Choroid plexus epithelial cell (primary cell): ENCODE measurements around the gene NKX6-2.
"Not testable (repeated sequence)": the region's sequence is repeated elsewhere in the genome, so short reads cannot be mapped to it uniquely, and the experiment has no call there.

ENCODE experiments used
- DNase-seq: peaks from one replicate; pipeline ENCODE4 v3.0.0-alpha.2; 2010; ENCODE audit warnings: low read depth
- H3K4me3 ChIP-seq: 2 replicates; pipeline ENCODE4 v1.5.1; 2011; ENCODE audit warnings: low read depth, mild to moderate bottlenecking, control low read depth, low read length, moderate library complexity
- CTCF ChIP-seq: conservative IDR thresholded peaks from 2 replicates; pipeline ENCODE4 v1.5.1; 2011; ENCODE audit warnings: low read depth, mild to moderate bottlenecking, control low read depth, inconsistent platforms, low read length, moderate library complexity

The NKX6-2 gene

GRCh38 chr10:132776821-132777220 is 9.1 kb downstream of the NKX6-2 start:
- H3K4me3 ChIP-seq: no peak overlapping the region
- DNase-seq: no peak
- TF ChIP-seq CTCF: no peak

- H3K4me3 ChIP-seq: no peak overlapping the region
- TF ChIP-seq CTCF: no peak
- DNase-seq: no peak
Measured at GRCh38 chr10:132776186-132776585, 9.8 kb downstream of the NKX6-2 start.

- TF ChIP-seq CTCF: no peak
- H3K4me3 ChIP-seq: no peak overlapping the region
- no peak for DNase-seq
Measured at GRCh38 chr10:132774902-132775863, 10.8 kb downstream of the NKX6-2 start.

DNA sequence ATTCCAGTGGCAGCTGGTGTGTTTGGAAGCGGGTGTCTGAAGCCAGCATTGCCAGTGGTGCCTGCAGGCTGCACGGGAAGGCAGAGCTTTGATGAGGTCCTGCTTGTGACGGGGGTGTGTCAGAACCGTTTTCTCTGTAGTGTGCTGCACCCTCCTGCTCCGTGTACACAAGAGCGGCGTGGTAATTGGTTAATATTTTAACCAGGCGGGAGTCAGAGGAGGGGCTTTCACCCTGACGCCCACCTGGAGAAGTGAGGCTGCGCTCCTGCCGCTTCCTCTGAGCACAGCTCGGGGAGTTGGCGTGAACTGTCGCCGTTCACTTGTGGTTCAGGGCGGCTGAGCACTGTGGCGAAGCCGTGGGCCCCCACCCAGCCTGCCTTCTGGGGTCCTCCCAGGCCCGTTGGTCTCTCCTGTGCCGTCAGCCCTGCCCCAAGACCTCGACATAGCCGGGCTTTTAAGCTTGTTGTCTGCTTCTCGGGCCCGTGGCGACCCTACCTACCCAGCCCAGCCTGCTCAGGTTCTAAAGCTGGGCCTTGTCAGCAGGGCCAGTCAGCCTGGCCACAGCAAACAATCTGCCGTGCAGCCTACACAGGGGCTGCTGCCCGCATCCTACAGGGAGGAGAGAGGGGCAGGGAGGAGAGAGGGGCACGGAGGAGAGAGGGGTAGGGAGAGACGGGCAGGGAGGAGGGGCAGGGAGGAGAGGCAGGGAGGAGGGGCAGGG is 11.6 kb downstream of the NKX6-2 start:
- no peak for DNase-seq
- no peak overlapping the region for H3K4me3 ChIP-seq
- no peak for TF ChIP-seq CTCF

DNA sequence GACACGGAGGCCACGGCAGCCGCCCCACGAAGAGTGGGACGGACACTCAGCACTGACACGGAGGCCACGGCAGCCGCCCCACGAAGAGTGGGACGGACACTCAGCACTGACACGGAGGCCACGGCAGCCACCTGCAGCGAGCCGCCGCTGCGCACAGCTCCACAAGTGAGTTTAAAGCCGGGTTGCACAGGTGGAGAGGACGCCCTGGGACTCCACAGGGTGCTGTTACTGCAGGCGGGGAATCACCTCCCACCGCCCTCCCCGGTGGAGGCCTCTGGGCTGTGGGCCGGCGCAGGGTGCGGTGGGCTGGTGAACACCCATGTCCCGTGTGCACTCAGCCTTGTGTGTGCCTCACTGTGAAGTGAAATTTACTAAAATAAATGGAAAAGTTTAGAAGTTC is 13.1 kb downstream of the NKX6-2 start:
- not testable (repeated sequence) for H3K4me3 ChIP-seq, DNase-seq

GRCh38 chr10:132770061-132771021 is 15.6 kb downstream of the NKX6-2 start:
- DNase-seq: no peak
- H3K4me3 ChIP-seq: no peak overlapping the region
- no peak for TF ChIP-seq CTCF
